GM12878 (cell line): ENCODE data around the gene BCAS3. TPM values are rescaled to one million over a fixed set of nuclear protein-coding genes. Genes with fewer than 3 reads are reported as not detected.

Source experiments
- ATAC-seq: fragments of 200-7000 bp; cut with Tn5 transposase; 3 replicates; pipeline ENCODE4 v1.9.1; 2020; ENCODE audit warnings: mild to moderate bottlenecking, moderate library complexity
- BruUV-seq: library from RNA; stranded (reverse); fragments of 400-500 nt; replicated peaks from 2 replicates; lab custom pipeline; 2021; lab: Mats Ljungman, UMichigan
- CTCF ChIA-PET: fragments of 300-600 bp; sonication (Branson Sonifier 250); formaldehyde crosslinking; extraction: SDS; loops from one replicate; lab custom pipeline; 2021; ENCODE audit warnings: inconsistent platforms; lab: Yijun Ruan, JAX
- POLR2A ChIA-PET: fragments of 350-600 bp; formaldehyde crosslinking; extraction: SDS; loops from one replicate; lab custom pipeline; 2021; ENCODE audit warnings: inconsistent platforms; lab: Charles Lee
- RAD21 ChIA-PET: fragments of 300-600 bp; sonication (Branson Sonifier 250); formaldehyde crosslinking; loops from one replicate; lab custom pipeline; 2023; ENCODE audit warnings: antibody characterized with exemption; ENCODE audit not compliant: unreplicated experiment; lab: Charles Lee
- SMC1A ChIA-PET: fragments of 300-600 bp; sonication (Branson Sonifier 250); formaldehyde crosslinking; loops from one replicate; lab custom pipeline; 2023; ENCODE audit not compliant: unreplicated experiment, uncharacterized antibody; lab: Charles Lee
- DNase-seq: peaks from one replicate; pipeline ENCODE4 v3.0.0-alpha.2; 2011; ENCODE audit warnings: low read depth, low spot score
- FAIRE-seq: peaks from 3 replicates; lab custom pipeline; 2011; peaks lifted over from hg19 to GRCh38; lab: Jason Lieb, UNC
- H2AFZ ChIP-seq: 2 replicates; pipeline ENCODE4 v1.6.0; 2011; ENCODE audit warnings: low read depth, low read length, control low read depth; ENCODE audit not compliant: control insufficient read depth
- H3K27ac ChIP-seq: 2 replicates; pipeline ENCODE4 v1.5.1; 2011; ENCODE audit warnings: control low read depth; ENCODE audit not compliant: control insufficient read depth, insufficient read depth
- H3K27me3 ChIP-seq, 2 experiments: replicated peaks in 1 of 2; 2 replicates each; pipeline versions ENCODE4 v1.6.0 to v1.6.1; 2011; ENCODE audit warnings: low read length in 1 of 2; ENCODE audit not compliant: control insufficient read depth in 2 of 2, insufficient read depth in 2 of 2
- H3K36me3 ChIP-seq, 2 experiments: 2 replicates each; pipeline ENCODE4 v1.5.1; 2011; ENCODE audit warnings: low read length in 1 of 2; ENCODE audit not compliant: control insufficient read depth in 2 of 2, insufficient read depth in 2 of 2
- H3K4me1 ChIP-seq: 2 replicates; pipeline ENCODE4 v1.6.1; 2011; ENCODE audit warnings: mild to moderate bottlenecking, low read length, moderate library complexity, mixed read lengths; ENCODE audit not compliant: control insufficient read depth, insufficient read depth
- H3K4me2 ChIP-seq: 2 replicates; pipeline ENCODE4 v1.6.0; 2011; ENCODE audit warnings: control low read depth; ENCODE audit not compliant: control insufficient read depth, insufficient read depth
- H3K4me3 ChIP-seq: fragments of 200-600 bp; sonication (generic); 2 replicates; pipeline ENCODE4 v1.5.1; 2016
- H3K79me2 ChIP-seq: 2 replicates; pipeline ENCODE4 v1.6.0; 2011; ENCODE audit warnings: low read length; ENCODE audit not compliant: control insufficient read depth, insufficient read depth
- H3K9ac ChIP-seq: 2 replicates; pipeline ENCODE4 v1.8.0; 2011; ENCODE audit warnings: low read length, control low read depth, mixed read lengths; ENCODE audit not compliant: control insufficient read depth, insufficient read depth
- H3K9me3 ChIP-seq: replicated peaks from 3 replicates; pipeline ENCODE4 v1.5.1; 2011; ENCODE audit warnings: mild to moderate bottlenecking, low read length; ENCODE audit not compliant: control insufficient read depth, insufficient read depth
- H4K20me1 ChIP-seq: 2 replicates; pipeline ENCODE4 v1.6.0; 2011; ENCODE audit not compliant: control insufficient read depth, insufficient read depth
- ETV6 ChIP-seq, 2 experiments: fragments of 450-650 bp in 1 of 2; IDR thresholded peaks in 1 of 2; conservative IDR thresholded peaks in 1 of 2; 2 replicates each; pipeline ENCODE4 v1.6.1; 2014; ENCODE audit warnings: antibody characterized with exemption in 1 of 2, borderline replicate concordance in 1 of 2, low read depth in 1 of 2, mild to moderate bottlenecking in 1 of 2, moderate library complexity in 1 of 2
- WGBS: methylation state at CpG from one replicate; pipeline ENCODE4 v1.1.6; 2016; ENCODE audit warnings: low lambda C conversion rate; ENCODE audit not compliant: insufficient replicate concordance, insufficient coverage; ENCODE audit errors: missing lambda C conversion rate; 5-methylcytosine and 5-hydroxymethylcytosine counted together
- in situ Hi-C: fragments of 300-500 bp; cut with MboI; formaldehyde crosslinking; loops from 9 replicates; pipeline ENCODE4 v1.14.3; 2018; ENCODE audit warnings: mixed read lengths
- intact Hi-C: fragments of 100-400 bp; cut with micrococcal nuclease; formaldehyde crosslinking; loops from one replicate; pipeline ENCODE4 v1.14.2; 2022; ENCODE audit not compliant: unreplicated experiment
- polyA plus RNA-seq, 11 experiments: library from polyadenylated mRNA; depleted of rRNA in 4 of 11; unstranded in 6 of 11; stranded (reverse) in 5 of 11; fragments of >200 nt; fragmentation: Nextera tagmentation in 4 of 11; fragmentation: Illumina TruSeq in 1 of 11; extraction: Ambion mirVana in 4 of 11; extraction: Trizol in 1 of 11; gene quantifications; 1 replicate in 1 of 11; 2 replicates in 10 of 11; pipeline versions ENCODE4 v1.2.1 to v1.2.3, GENCODE V29; 2011 to 2016; ENCODE audit warnings: inconsistent platforms in 2 of 11, missing spikeins in 2 of 11, low read depth in 1 of 11
- small RNA-seq: library from RNA; depleted of rRNA; stranded (forward); fragments of <200 nt; gene quantifications from one replicate; pipeline ENCODE3, GENCODE V24; 2014
- total RNA-seq, 4 experiments: library from RNA; depleted of rRNA in 3 of 4; stranded (reverse); fragments of >200 nt in 3 of 4; fragmentation: Illumina TruSeq in 1 of 4; extraction: Trizol in 1 of 4; gene quantifications; 2 replicates each; pipeline versions ENCODE4 v1.2.1 to v1.2.3, GENCODE V29; 2013 to 2021
- TF ChIP-seq, protein P1 (sequence below): IDR thresholded peaks from 2 replicates; pipeline ENCODE4 v1.6.1; 2012; ENCODE audit warnings: low read depth, low read length, improper control_type of control experiment

BCAS3 gene
- total and polyA plus RNA-seq, 10 of the 15 experiments (the other 5 are each of a cell fraction or from before 2014, with no cell fraction given): 2.1 to 11.0 (median 6.6) TPM

DNA sequence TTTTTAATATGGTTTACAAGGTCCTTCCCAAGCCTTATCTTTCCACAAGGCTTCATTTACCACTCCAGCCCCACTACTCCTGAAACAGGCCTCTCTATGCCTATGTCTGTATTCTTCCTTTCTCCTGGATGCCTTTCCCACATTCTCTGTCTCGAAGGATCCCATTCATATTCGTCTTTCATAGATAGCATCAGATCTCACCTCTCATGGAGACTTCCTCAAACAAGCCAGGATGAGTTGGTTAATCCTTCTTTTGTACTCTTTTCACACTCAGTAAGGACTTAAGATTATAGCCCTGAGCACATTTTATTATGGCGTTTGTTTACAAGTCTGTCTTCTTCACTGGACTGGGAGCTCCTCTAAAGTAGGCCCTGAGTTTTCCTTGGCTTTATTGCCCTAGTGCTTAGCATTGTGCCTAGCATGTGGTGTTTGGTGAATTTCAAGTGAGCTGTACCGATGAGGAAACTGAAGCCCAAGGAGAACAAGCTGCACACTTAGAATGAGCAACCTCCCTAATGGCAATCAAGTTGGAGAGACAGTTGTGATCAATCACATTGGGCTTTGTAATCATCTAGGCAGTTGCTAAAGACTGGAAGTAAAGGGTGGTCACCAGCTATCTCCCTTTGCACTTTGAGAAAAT lies 764.6 kb downstream of the BCAS3 start:
- TF ChIP-seq, protein P1, sequence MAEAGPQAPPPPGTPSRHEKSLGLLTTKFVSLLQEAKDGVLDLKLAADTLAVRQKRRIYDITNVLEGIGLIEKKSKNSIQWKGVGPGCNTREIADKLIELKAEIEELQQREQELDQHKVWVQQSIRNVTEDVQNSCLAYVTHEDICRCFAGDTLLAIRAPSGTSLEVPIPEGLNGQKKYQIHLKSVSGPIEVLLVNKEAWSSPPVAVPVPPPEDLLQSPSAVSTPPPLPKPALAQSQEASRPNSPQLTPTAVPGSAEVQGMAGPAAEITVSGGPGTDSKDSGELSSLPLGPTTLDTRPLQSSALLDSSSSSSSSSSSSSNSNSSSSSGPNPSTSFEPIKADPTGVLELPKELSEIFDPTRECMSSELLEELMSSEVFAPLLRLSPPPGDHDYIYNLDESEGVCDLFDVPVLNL: no peak
- peak in 1 of 2 experiments; percentile 95; a peak in 2 of 4 replicates for TF ChIP-seq ETV6 (conservative IDR thresholded peaks at IDR 0.05 in 1 of 2, IDR thresholded peaks at IDR 0.05 in 1 of 2; ENCODE audit: borderline replicate concordance in 1 of 2, low read depth in 1 of 2)
- Histone ChIP-seq H3K9me3 (peaks cover 2% of the 10 kb centered on the region; the same call in 1 of the 3 replicates), H3K4me3 (no peak overlapping the region), H3K79me2 (no peaks in the 10 kb centered on the region), H2AFZ (no peak overlapping the region), H4K20me1 (no peaks in the 10 kb centered on the region), H3K27ac (no peak overlapping the region), H3K27me3 (no peaks in the 10 kb centered on the region; a peak in 2 of 4 replicates), H3K9ac (no peak overlapping the region), H3K4me2 (no peak overlapping the region), H3K4me1 (no peaks in the 10 kb centered on the region), H3K36me3 (no peaks in the 10 kb centered on the region)
- no TSS peak for BruUV-seq
- DNase-seq: no peak
- POLR2A ChIA-PET: no interaction called here
- no peak for FAIRE-seq
- 10% methylated on average over 4 of the region's 4 CpGs for WGBS
- in situ Hi-C loops: no loop called here
- intact Hi-C loops: no loop called here
- RAD21 ChIA-PET: interaction anchor here (1.1 kb wide), 1 partner anchor 25 kb away, joined by 3 read pairs; no protein-coding TSS in a partner anchor
- CTCF ChIA-PET: interaction anchor here (1.4 kb wide), 1 partner anchor 143 kb away, joined by 3 read pairs; no protein-coding TSS in a partner anchor
- SMC1A ChIA-PET: no interaction called here
- ATAC-seq: no peak

Small RNAs within 50 kb of the gene (small RNA-seq; reads per million reads assigned to genes)
- gene RF00019 (not detected), gene RN7SL448P (not detected), gene RN7SL606P (not detected), gene RNU6-623P (not detected)

Other genes starting within 250 kb of the BCAS3 start
- 12.1 and 16.2 TPM in 2 replicates for gene APPBP2, start 151.6 kb upstream of the BCAS3 start, total RNA-seq (2014; rRNA removed)
- gene APPBP2, start 151.6 kb upstream of the BCAS3 start, total RNA-seq (2014; rRNA removed; fragmentation: Illumina TruSeq; extraction: Trizol): 14.1 and 14.5 TPM in 2 replicates
- gene APPBP2, start 151.6 kb upstream of the BCAS3 start, total RNA-seq (2021): 22.5 and 25.3 TPM in 2 replicates
- gene APPBP2, start 151.6 kb upstream of the BCAS3 start, polyA plus RNA-seq (2011; rRNA removed): 21.2 and 30.9 TPM in 2 replicates
- gene APPBP2, start 151.6 kb upstream of the BCAS3 start, polyA plus RNA-seq (2014; fragmentation: Illumina TruSeq; extraction: Trizol): 11.4 and 14.1 TPM in 2 replicates
- 1 to 10 TPM; 4.3 to 5.7 TPM for gene APPBP2, start 151.6 kb upstream of the BCAS3 start, polyA plus RNA-seq (2014; fragmentation: Nextera tagmentation; extraction: Ambion mirVana)
- gene APPBP2, start 151.6 kb upstream of the BCAS3 start, polyA plus RNA-seq (2014; rRNA removed): 7.3 and 8.4 TPM in 2 replicates
- gene APPBP2, start 151.6 kb upstream of the BCAS3 start, polyA plus RNA-seq (2016; fragmentation: Nextera tagmentation; extraction: Ambion mirVana): 10 to 100 TPM; 30.3 to 30.8 TPM
- gene PPM1D, start 77.7 kb upstream of the BCAS3 start, total RNA-seq (2014; rRNA removed): 7.2 and 9.0 TPM in 2 replicates
- gene PPM1D, start 77.7 kb upstream of the BCAS3 start, total RNA-seq (2014; rRNA removed; fragmentation: Illumina TruSeq; extraction: Trizol): 12.3 and 12.8 TPM in 2 replicates
- 15.9 and 16.9 TPM in 2 replicates for gene PPM1D, start 77.7 kb upstream of the BCAS3 start, total RNA-seq (2021)
- 9.2 and 9.3 TPM in 2 replicates for gene PPM1D, start 77.7 kb upstream of the BCAS3 start, polyA plus RNA-seq (2011; rRNA removed)
- 12.3 and 18.1 TPM in 2 replicates for gene PPM1D, start 77.7 kb upstream of the BCAS3 start, polyA plus RNA-seq (2014; fragmentation: Illumina TruSeq; extraction: Trizol)
- 1 to 10 TPM; 1.9 to 3.5 TPM for gene PPM1D, start 77.7 kb upstream of the BCAS3 start, polyA plus RNA-seq (2014; fragmentation: Nextera tagmentation; extraction: Ambion mirVana)
- 7.9 and 10.6 TPM in 2 replicates for gene PPM1D, start 77.7 kb upstream of the BCAS3 start, polyA plus RNA-seq (2014; rRNA removed)
- 10 to 100 TPM; 17.5 to 20.8 TPM for gene PPM1D, start 77.7 kb upstream of the BCAS3 start, polyA plus RNA-seq (2016; fragmentation: Nextera tagmentation; extraction: Ambion mirVana)